CD14-positive monocyte (primary cell): ENCODE data around the gene ABL2. TPM values are rescaled to one million over a fixed set of nuclear protein-coding genes. Genes with fewer than 3 reads are reported as not detected.

ENCODE experiments used
- DNase-seq, 3 donors: peaks; one replicate each; pipeline ENCODE4 v3.0.0-alpha.2; 2011 to 2022
- H2AFZ ChIP-seq: 2 replicates; pipeline ENCODE4 v1.6.0; 2012; ENCODE audit warnings: mild to moderate bottlenecking, low read depth, low read length, inconsistent platforms; ENCODE audit not compliant: insufficient read depth, poor library complexity, severe bottlenecking
- H3K27ac ChIP-seq, 2 donors: 1 replicate in 1 of 2; 2 replicates in 1 of 2; pipeline ENCODE4 v1.5.1; 2012 to 2013; ENCODE audit warnings: low read length in 2 of 2, control low read depth in 1 of 2, inconsistent platforms in 1 of 2, low read depth in 1 of 2, mild to moderate bottlenecking in 1 of 2
- H3K27me3 ChIP-seq, 2 donors: one replicate each; pipeline versions ENCODE4 v1.6.0 to v1.6.1; 2011 to 2013; ENCODE audit warnings: low read length in 2 of 2; ENCODE audit not compliant: control insufficient read depth in 2 of 2, insufficient read depth in 2 of 2
- H3K36me3 ChIP-seq, 2 donors: replicated peaks in 1 of 2; 1 replicate in 1 of 2; 2 replicates in 1 of 2; pipeline versions ENCODE4 v1.5.1 to v1.6.1; 2012 to 2013; ENCODE audit warnings: low read length in 2 of 2, control low read depth in 1 of 2, inconsistent platforms in 1 of 2, mild to moderate bottlenecking in 1 of 2; ENCODE audit not compliant: insufficient read depth in 2 of 2, control insufficient read depth in 1 of 2
- H3K4me1 ChIP-seq, 2 donors: 1 replicate in 1 of 2; 2 replicates in 1 of 2; pipeline versions ENCODE4 v1.5.1 to v1.6.1; 2012 to 2013; ENCODE audit warnings: low read length in 2 of 2, control low read depth in 1 of 2, inconsistent platforms in 1 of 2, mild to moderate bottlenecking in 1 of 2, moderate library complexity in 1 of 2; ENCODE audit not compliant: insufficient read depth in 2 of 2, control insufficient read depth in 1 of 2
- H3K4me2 ChIP-seq: replicated peaks from 2 replicates; pipeline ENCODE3; 2012; ENCODE audit warnings: low read length, moderate library complexity, mild to moderate bottlenecking; ENCODE audit not compliant: poor library complexity, severe bottlenecking; ENCODE audit errors: extremely low read depth
- H3K4me3 ChIP-seq, 3 experiments: fragments of 200-600 bp in 1 of 3; sonication (generic) in 1 of 3; replicated peaks in 1 of 3; 1 replicate in 2 of 3; 2 replicates in 1 of 3; pipeline ENCODE4 v1.5.1; 2011 to 2013; ENCODE audit warnings: low read length in 3 of 3, mild to moderate bottlenecking in 3 of 3, control low read depth in 2 of 3, low read depth in 2 of 3, inconsistent platforms in 1 of 3, moderate library complexity in 1 of 3
- H3K79me2 ChIP-seq: 2 replicates; pipeline ENCODE4 v1.6.0; 2012; ENCODE audit warnings: mild to moderate bottlenecking, control low read depth, inconsistent platforms, low read length, moderate library complexity; ENCODE audit not compliant: insufficient read depth
- H3K9ac ChIP-seq: 2 replicates; pipeline ENCODE4 v1.6.0; 2017; ENCODE audit warnings: low read length, mild to moderate bottlenecking; ENCODE audit not compliant: insufficient read depth, poor library complexity, severe bottlenecking
- H3K9me3 ChIP-seq, 2 donors: replicated peaks in 1 of 2; 1 replicate in 1 of 2; 2 replicates in 1 of 2; pipeline versions ENCODE4 v1.5.1 to v1.6.1; 2012 to 2013; ENCODE audit warnings: low read length in 2 of 2, control low read depth in 1 of 2; ENCODE audit not compliant: control insufficient read depth in 1 of 2, insufficient read depth in 1 of 2
- H4K20me1 ChIP-seq: 2 replicates; pipeline ENCODE4 v1.6.0; 2012; ENCODE audit warnings: mild to moderate bottlenecking, low read length, control low read depth, moderate library complexity; ENCODE audit not compliant: insufficient read depth
- H3K27ac Mint-ChIP-seq, 7 donors: one replicate each; pipeline ENCODE4 v1.8.0; 2020; ENCODE audit warnings: mild to moderate bottlenecking in 7 of 7, mixed read lengths in 7 of 7, moderate library complexity in 6 of 7, inconsistent platforms in 2 of 7
- H3K27me3 Mint-ChIP-seq, 3 donors: one replicate each; pipeline ENCODE4 v1.8.0; 2021 to 2022; ENCODE audit warnings: low read depth in 3 of 3, mild to moderate bottlenecking in 3 of 3, mixed read lengths in 3 of 3, moderate library complexity in 3 of 3, inconsistent platforms in 1 of 3
- H3K36me3 Mint-ChIP-seq, 2 donors: one replicate each; pipeline ENCODE4 v1.8.0; 2020; ENCODE audit warnings: mixed read lengths in 2 of 2, inconsistent platforms in 1 of 2, mild to moderate bottlenecking in 1 of 2
- H3K4me1 Mint-ChIP-seq: one replicate; pipeline ENCODE4 v1.8.0; 2020; ENCODE audit warnings: mild to moderate bottlenecking, mixed read lengths
- H3K4me3 Mint-ChIP-seq, 2 donors: one replicate each; pipeline ENCODE4 v1.8.0; 2020; ENCODE audit warnings: mild to moderate bottlenecking in 2 of 2, mixed read lengths in 2 of 2, moderate library complexity in 1 of 2
- H3K9me3 Mint-ChIP-seq, 7 donors: one replicate each; pipeline ENCODE4 v1.8.0; 2020 to 2022; ENCODE audit warnings: mixed read lengths in 7 of 7, mild to moderate bottlenecking in 6 of 7, moderate library complexity in 6 of 7, inconsistent platforms in 2 of 7
- WGBS: methylation state at CpG from one replicate; pipeline ENCODE4 v1.1.5; 2013; ENCODE audit warnings: missing lambda C conversion rate; ENCODE audit not compliant: insufficient coverage; 5-methylcytosine and 5-hydroxymethylcytosine counted together
- intact Hi-C, 2 donors: fragments of 100-400 bp; cut with micrococcal nuclease; formaldehyde crosslinking; loops; one replicate each; pipeline versions ENCODE4 v1.15.0 to v1.15.1; 2023
- polyA plus RNA-seq, 3 donors: library from polyadenylated mRNA; depleted of rRNA in 1 of 3; unstranded in 2 of 3; stranded (reverse) in 1 of 3; fragments of 300-500 nt in 2 of 3; fragments of >200 nt in 1 of 3; fragmentation: Illumina TruSeq in 2 of 3; gene quantifications; 1 replicate in 2 of 3; 2 replicates in 1 of 3; pipeline ENCODE4 v1.2.3, GENCODE V29; 2012 to 2021
- TF ChIP-seq, protein P1 (sequence below): fragments of 200-600 bp; IDR thresholded peaks from one replicate; pipeline ENCODE4 v1.8.0; 2022; ENCODE audit warnings: antibody characterized with exemption, mild to moderate bottlenecking

Gene ABL2
- polyA plus RNA-seq, 3 donors = 0.20 to 2.1 (median 1.4) TPM

GRCh38 chr1:179089827-179090482 lies 139.5 kb downstream of the ABL2 start:
- no peaks in the 10 kb centered on the region for H3K27me3 ChIP-seq
- H2AFZ ChIP-seq = no peak overlapping the region
- H3K4me1 ChIP-seq = peaks cover 36 to 41% of the 10 kb centered on the region in 2 donors
- intact Hi-C loops = no loop called here
- TF ChIP-seq, protein P1, sequence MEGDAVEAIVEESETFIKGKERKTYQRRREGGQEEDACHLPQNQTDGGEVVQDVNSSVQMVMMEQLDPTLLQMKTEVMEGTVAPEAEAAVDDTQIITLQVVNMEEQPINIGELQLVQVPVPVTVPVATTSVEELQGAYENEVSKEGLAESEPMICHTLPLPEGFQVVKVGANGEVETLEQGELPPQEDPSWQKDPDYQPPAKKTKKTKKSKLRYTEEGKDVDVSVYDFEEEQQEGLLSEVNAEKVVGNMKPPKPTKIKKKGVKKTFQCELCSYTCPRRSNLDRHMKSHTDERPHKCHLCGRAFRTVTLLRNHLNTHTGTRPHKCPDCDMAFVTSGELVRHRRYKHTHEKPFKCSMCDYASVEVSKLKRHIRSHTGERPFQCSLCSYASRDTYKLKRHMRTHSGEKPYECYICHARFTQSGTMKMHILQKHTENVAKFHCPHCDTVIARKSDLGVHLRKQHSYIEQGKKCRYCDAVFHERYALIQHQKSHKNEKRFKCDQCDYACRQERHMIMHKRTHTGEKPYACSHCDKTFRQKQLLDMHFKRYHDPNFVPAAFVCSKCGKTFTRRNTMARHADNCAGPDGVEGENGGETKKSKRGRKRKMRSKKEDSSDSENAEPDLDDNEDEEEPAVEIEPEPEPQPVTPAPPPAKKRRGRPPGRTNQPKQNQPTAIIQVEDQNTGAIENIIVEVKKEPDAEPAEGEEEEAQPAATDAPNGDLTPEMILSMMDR = no peak
- H3K79me2 ChIP-seq = peaks cover 35% of the 10 kb centered on the region
- H3K27ac Mint-ChIP-seq = peak overlapping the region in 1 of 7 donors; percentile 73
- H3K4me3 ChIP-seq = no peak overlapping the region
- H3K4me3 Mint-ChIP-seq = no peak overlapping the region
- DNase-seq = no peak
- peaks cover 63 to 78% of the 10 kb centered on the region in 2 donors for H3K36me3 ChIP-seq
- H3K36me3 Mint-ChIP-seq = peaks cover 53 to 90% of the 10 kb centered on the region in 2 donors
- peaks cover 32% of the 10 kb centered on the region for H4K20me1 ChIP-seq
- no peak overlapping the region for H3K4me2 ChIP-seq
- H3K9me3 Mint-ChIP-seq = no peaks in the 10 kb centered on the region
- peak overlapping the region; percentile 3 to 71 for H3K27ac ChIP-seq
- WGBS = 100% methylated on average over 5 of the region's 16 CpGs
- H3K27me3 Mint-ChIP-seq = peaks cover 0 to 1% (median 1%) of the 10 kb centered on the region in 3 donors
- peaks cover 37% of the 10 kb centered on the region for H3K4me1 Mint-ChIP-seq
- H3K9me3 ChIP-seq = no peaks in the 10 kb centered on the region
- no peak overlapping the region for H3K9ac ChIP-seq

DNA sequence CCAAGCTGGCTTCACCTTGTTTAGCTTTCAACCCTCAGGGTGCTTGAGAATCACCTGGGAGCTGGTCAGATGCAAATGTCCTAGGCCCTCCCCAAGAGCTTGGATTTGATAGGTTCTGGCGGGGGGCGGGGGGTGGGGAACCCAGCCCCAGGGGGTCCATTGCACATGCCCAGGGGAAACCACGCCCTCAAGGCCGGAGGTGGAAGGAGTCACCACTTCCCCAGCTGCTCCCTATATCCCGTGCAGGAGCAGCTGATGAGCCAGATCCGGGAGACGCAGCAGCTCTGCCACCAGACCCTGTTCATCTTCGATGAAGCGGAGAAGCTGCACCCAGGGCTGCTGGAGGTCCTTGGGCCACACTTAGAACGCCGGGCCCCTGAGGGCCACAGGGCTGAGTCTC lies 141.8 kb downstream of the ABL2 start:
- Mint-ChIP-seq H3K4me1 (peaks cover 51% of the 10 kb centered on the region), H3K27me3 (peaks cover 0 to 1% (median 1%) of the 10 kb centered on the region in 3 donors), H3K27ac (peak overlapping the region in 5 of 7 donors; percentile 36 to 97 (median 89)), H3K4me3 (no peak overlapping the region), H3K9me3 (no peaks in the 10 kb centered on the region), H3K36me3 (peaks cover 35 to 75% of the 10 kb centered on the region in 2 donors)
- H3K36me3 ChIP-seq = peaks cover 43 to 61% of the 10 kb centered on the region in 2 donors
- peak overlapping the region; percentile 10 for H3K9ac ChIP-seq
- intact Hi-C loops = no loop called here
- TF ChIP-seq, protein P1 = no peak
- no peaks in the 10 kb centered on the region for H3K9me3 ChIP-seq
- H2AFZ ChIP-seq = no peak overlapping the region
- peaks cover 32% of the 10 kb centered on the region for H4K20me1 ChIP-seq
- 80% methylated on average over 9 of the region's 11 CpGs for WGBS
- H3K79me2 ChIP-seq = peaks cover 56% of the 10 kb centered on the region
- H3K27ac ChIP-seq = peak overlapping the region; percentile 71 to 74
- H3K4me1 ChIP-seq = peaks cover 45 to 48% of the 10 kb centered on the region in 2 donors
- H3K4me3 ChIP-seq = no peak overlapping the region
- H3K27me3 ChIP-seq = no peaks in the 10 kb centered on the region
- H3K4me2 ChIP-seq = no peak overlapping the region
- no peak for DNase-seq
